ENCODE measurements around the gene RIPK4.

RIPK4 gene

GRCh38 chr21:41769111-41769510 lies 2.3 kb upstream of the RIPK4 start:
- no peak for DNase-seq (ENCODE audit: low spot score)

GRCh38 chr21:41768437-41769042 lies 1.7 kb upstream of the RIPK4 start:
- DNase-seq (ENCODE audit: low spot score), result no peak

GRCh38 chr21:41767606-41768436 lies 969 bp upstream of the RIPK4 start:
- no peak for DNase-seq (ENCODE audit: low spot score)

- DNase-seq (ENCODE audit: low spot score), result no peak
Observed at GRCh38 chr21:41765973-41766882, 624 bp downstream of the RIPK4 start.

GRCh38 chr21:41765420-41765821 lies 1.4 kb downstream of the RIPK4 start:
- DNase-seq (ENCODE audit: low spot score), result no peak

GRCh38 chr21:41764558-41765419 lies 2.1 kb downstream of the RIPK4 start:
- no peak for DNase-seq (ENCODE audit: low spot score)

- DNase-seq (ENCODE audit: low spot score), result no peak
Observed at GRCh38 chr21:41763996-41764395, 2.9 kb downstream of the RIPK4 start.

GRCh38 chr21:41763398-41763931 lies 3.4 kb downstream of the RIPK4 start:
- no peak for DNase-seq (ENCODE audit: low spot score)

- DNase-seq (ENCODE audit: low spot score), result no peak
Observed at GRCh38 chr21:41762753-41763152, 4.1 kb downstream of the RIPK4 start.

- DNase-seq (ENCODE audit: low spot score), result no peak
Observed at GRCh38 chr21:41761934-41762635, 4.8 kb downstream of the RIPK4 start.

- DNase-seq (ENCODE audit: low spot score), result no peak
Observed at GRCh38 chr21:41761211-41761933, 5.5 kb downstream of the RIPK4 start.

GRCh38 chr21:41760411-41760810 lies 6.4 kb downstream of the RIPK4 start:
- no peak for DNase-seq (ENCODE audit: low spot score)

- no peak for DNase-seq (ENCODE audit: low spot score)
Observed at GRCh38 chr21:41759926-41760325, 6.9 kb downstream of the RIPK4 start.

- DNase-seq (ENCODE audit: low spot score), result no peak
Observed at GRCh38 chr21:41759214-41759840, 7.5 kb downstream of the RIPK4 start.

- no peak for DNase-seq (ENCODE audit: low spot score)
Observed at GRCh38 chr21:41758550-41758949, 8.3 kb downstream of the RIPK4 start.

GRCh38 chr21:41755934-41756773 lies 10.7 kb downstream of the RIPK4 start:
- no peak for DNase-seq (ENCODE audit: low spot score)

- no peak for DNase-seq (ENCODE audit: low spot score)
Observed at GRCh38 chr21:41755258-41755933, 11.5 kb downstream of the RIPK4 start.

GRCh38 chr21:41754479-41754891 lies 12.4 kb downstream of the RIPK4 start:
- no peak for DNase-seq (ENCODE audit: low spot score)

All from CD4-positive, alpha-beta T cell treated with Interleukin-6 at 100 ng/mL for 8 hours (primary cell).